Right lobe of liver (tissue), 6 donors: ENCODE data around the gene BCL11B. TPM values are rescaled to one million over a fixed set of nuclear protein-coding genes. Genes with fewer than 3 reads are reported as not detected.

Source experiments
- ATAC-seq, 4 donors: fragments of 200-7000 bp; cut with Tn5 transposase; one replicate each; pipeline ENCODE4 v1.9.1; 2020; ENCODE audit warnings: mild to moderate bottlenecking in 4 of 4, moderate library complexity in 4 of 4
- DNase-seq, 3 donors: peaks; one replicate each; pipeline ENCODE4 v3.0.0-alpha.2; 2020
- H3K27ac ChIP-seq, 3 donors: fragments of 200-600 bp; one replicate each; pipeline ENCODE4 v1.8.0; 2022
- H3K27me3 ChIP-seq, 2 donors: fragments of 200-600 bp; one replicate each; pipeline ENCODE4 v1.8.0; 2022
- H3K36me3 ChIP-seq, 4 donors: fragments of 200-600 bp; sonication (generic) in 1 of 4; one replicate each; pipeline versions ENCODE4 v1.5.1 to v1.8.0; 2017 to 2022; ENCODE audit warnings: control low read depth in 1 of 4
- H3K4me1 ChIP-seq, 4 donors: fragments of 200-600 bp; sonication (generic) in 1 of 4; one replicate each; pipeline versions ENCODE4 v1.5.1 to v1.8.0; 2017 to 2022; ENCODE audit warnings: control low read depth in 1 of 4
- H3K4me3 ChIP-seq, 3 donors: fragments of 200-600 bp; one replicate each; pipeline ENCODE4 v1.8.0; 2022
- H3K9me3 ChIP-seq, 4 donors: fragments of 200-600 bp; sonication (generic) in 1 of 4; one replicate each; pipeline versions ENCODE4 v1.5.1 to v1.8.0; 2017 to 2022; ENCODE audit warnings: control low read depth in 1 of 4
- CTCF ChIP-seq, 4 donors: fragments of 200-600 bp in 3 of 4; fragments of 450-650 bp in 1 of 4; IDR thresholded peaks; one replicate each; pipeline versions ENCODE4 v1.5.1 to v1.8.0; 2016 to 2022; ENCODE audit warnings: antibody characterized with exemption in 4 of 4, mild to moderate bottlenecking in 2 of 4
- POLR2A ChIP-seq: fragments of 450-650 bp; IDR thresholded peaks from one replicate; pipeline ENCODE4 v1.6.1; 2017; ENCODE audit warnings: antibody characterized with exemption, mild to moderate bottlenecking
- WGBS: methylation state at CpG from one replicate; pipeline ENCODE4 v1.1.6; 2018; ENCODE audit warnings: low coverage, low lambda C conversion rate; ENCODE audit not compliant: insufficient coverage; ENCODE audit errors: missing lambda C conversion rate; 5-methylcytosine and 5-hydroxymethylcytosine counted together
- intact Hi-C, 2 donors: fragments of 100-400 bp; cut with DNase I; formaldehyde crosslinking; loops; one replicate each; pipeline versions ENCODE4 v1.11.2 to v1.14.1; 2022
- total RNA-seq, 6 experiments: library from RNA; depleted of rRNA in 2 of 6; stranded (reverse); fragments of >200 nt in 2 of 6; fragmentation: NEBNext Ultra II Directional in 3 of 6; extraction: Animal tissue kit (Norgen Biotek cat#: 25700) in 3 of 6; gene quantifications; one replicate each; pipeline versions ENCODE4 v1.1.0 to v1.2.4, GENCODE V29; 2016 to 2023
- donor health status: DM: no; HTN: yes; CAD: no.
- donor health status: DM: no; HTN: no; CAD: no.
- donor health status: DM: no; HTN: no; CAD: no.
- donor health status: DM: no; HTN: yes; CAD: no.
- donor health status: DM: no; HTN: yes; CAD: no.

The BCL11B gene
- total RNA-seq, 6 experiments from 2014 or later, result 0.04 to 0.61 (median 0.24) TPM

- TF ChIP-seq CTCF (IDR thresholded peaks at IDR 0.05) (no peak), POLR2A (no peak)
- no peak for ATAC-seq
- H3K9me3 ChIP-seq, result no peaks in the 10 kb centered on the region
- no peaks in the 10 kb centered on the region for H3K27me3 ChIP-seq
- no peak overlapping the region for H3K4me3 ChIP-seq
- H3K36me3 ChIP-seq, result no peaks in the 10 kb centered on the region
- WGBS, result 52% methylated on average over 7 of the region's 9 CpGs
- no peak overlapping the region for H3K27ac ChIP-seq
- no peak for DNase-seq
- intact Hi-C loops, result no loop called here
- H3K4me1 ChIP-seq, result no peaks in the 10 kb centered on the region
Observed at GRCh38 chr14:99211410-99211809, 60.6 kb downstream of the BCL11B start.

GRCh38 chr14:99210333-99210732, 61.7 kb downstream of the BCL11B start:
- H3K4me1 ChIP-seq, result no peaks in the 10 kb centered on the region
- WGBS, result 83% methylated on average over 5 of the region's 8 CpGs
- DNase-seq (no peak), ATAC-seq (no peak)
- TF ChIP-seq POLR2A, result no peak
- intact Hi-C loops, result no loop called here
- no peak overlapping the region for H3K4me3 ChIP-seq
- H3K27ac ChIP-seq, result no peak overlapping the region
- H3K9me3 ChIP-seq, result no peaks in the 10 kb centered on the region
- no peaks in the 10 kb centered on the region for H3K36me3 ChIP-seq
- no peaks in the 10 kb centered on the region for H3K27me3 ChIP-seq

GRCh38 chr14:99209409-99209808, 62.6 kb downstream of the BCL11B start:
- Histone ChIP-seq H3K36me3 (no peaks in the 10 kb centered on the region), H3K27me3 (no peaks in the 10 kb centered on the region), H3K27ac (no peak overlapping the region), H3K9me3 (no peaks in the 10 kb centered on the region), H3K4me3 (no peak overlapping the region), H3K4me1 (no peaks in the 10 kb centered on the region)
- intact Hi-C loops, result no loop called here
- TF ChIP-seq POLR2A, result no peak
- TF ChIP-seq CTCF (IDR thresholded peaks at IDR 0.05), result no peak
- DNase-seq, result no peak
- no peak for ATAC-seq
- WGBS, result 53% methylated on average over 5 of the region's 7 CpGs

GRCh38 chr14:99208318-99208717, 63.7 kb downstream of the BCL11B start:
- Histone ChIP-seq H3K9me3 (no peaks in the 10 kb centered on the region), H3K4me1 (no peaks in the 10 kb centered on the region), H3K4me3 (no peak overlapping the region), H3K36me3 (no peaks in the 10 kb centered on the region), H3K27me3 (no peaks in the 10 kb centered on the region), H3K27ac (no peak overlapping the region)
- DNase-seq (no peak), ATAC-seq (no peak)
- TF ChIP-seq CTCF (IDR thresholded peaks at IDR 0.05), result no peak
- no peak for TF ChIP-seq POLR2A
- intact Hi-C loops, result no loop called here
- 55% methylated on average over 5 of the region's 9 CpGs for WGBS

- ATAC-seq (peak in 1 of 4 donors; percentile 35), DNase-seq (no peak)
- no peaks in the 10 kb centered on the region for H3K36me3 ChIP-seq
- H3K27ac ChIP-seq, result no peak overlapping the region
- WGBS, result no CpG with 5 or more reads among the region's 4 CpGs
- TF ChIP-seq POLR2A (no peak), CTCF (IDR thresholded peaks at IDR 0.05) (no peak)
- intact Hi-C loops, result no loop called here
- H3K9me3 ChIP-seq, result no peaks in the 10 kb centered on the region
- no peak overlapping the region for H3K4me3 ChIP-seq
- no peaks in the 10 kb centered on the region for H3K27me3 ChIP-seq
- H3K4me1 ChIP-seq, result no peaks in the 10 kb centered on the region
Observed at GRCh38 chr14:99207456-99207855, 64.5 kb downstream of the BCL11B start.
